Left renal pelvis (tissue), 4 donors: ENCODE results near the gene DYNLL2. TPM values are rescaled to one million over a fixed set of nuclear protein-coding genes. Genes with fewer than 3 reads are reported as not detected.
"Not testable (repeated sequence)": the region's sequence is repeated elsewhere in the genome, so short reads cannot be mapped to it uniquely, and the experiment has no call there.

Source experiments
- DNase-seq, 4 donors: peaks; one replicate each; pipeline ENCODE4 v3.0.0-alpha.2; 2013; ENCODE audit warnings: low read depth in 4 of 4, low spot score in 3 of 4
- polyA plus RNA-seq, 4 donors: library from polyadenylated mRNA; unstranded; fragments of 120-200 nt; gene quantifications; one replicate each; pipeline ENCODE4 v1.2.1, GENCODE V29; 2013; ENCODE audit not compliant: insufficient read length in 4 of 4

DYNLL2 gene
- polyA plus RNA-seq, 4 donors, result 58.6 to 85.3 (median 76.1) TPM

DNA sequence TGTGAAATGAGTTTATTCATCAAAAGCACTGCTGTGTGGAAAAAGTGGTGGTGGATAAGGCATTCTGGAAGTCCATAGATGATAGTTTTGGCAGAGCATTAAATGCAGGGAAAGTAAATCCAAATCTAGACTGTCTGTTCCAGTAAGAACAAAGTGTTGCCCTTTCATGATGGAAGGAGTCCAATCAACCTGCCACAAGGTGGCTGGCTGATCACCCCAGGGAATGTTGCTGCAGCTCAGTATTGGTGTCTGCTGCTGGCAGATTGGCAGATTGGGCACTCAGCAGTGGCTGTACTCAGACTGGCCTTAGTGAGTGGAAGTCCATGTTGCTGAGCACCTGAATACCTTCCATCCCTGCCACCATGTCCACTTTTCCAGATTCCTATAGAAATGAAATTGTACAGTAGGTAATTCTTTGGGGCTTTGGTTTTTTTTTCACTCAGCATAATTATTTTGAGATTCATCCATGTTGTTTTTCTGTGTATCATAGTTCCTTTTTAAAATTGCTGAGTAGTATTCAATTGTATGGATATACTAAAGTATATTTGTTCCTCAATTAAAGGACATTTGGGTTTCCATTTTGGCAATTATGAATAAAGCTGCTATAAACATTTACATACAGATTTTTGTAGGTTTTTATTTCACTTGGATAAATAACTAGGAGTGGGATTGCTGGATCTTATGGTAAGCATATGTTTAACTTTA lies 14.3 kb downstream of the DYNLL2 start:
- DNase-seq, result no peak

DNA sequence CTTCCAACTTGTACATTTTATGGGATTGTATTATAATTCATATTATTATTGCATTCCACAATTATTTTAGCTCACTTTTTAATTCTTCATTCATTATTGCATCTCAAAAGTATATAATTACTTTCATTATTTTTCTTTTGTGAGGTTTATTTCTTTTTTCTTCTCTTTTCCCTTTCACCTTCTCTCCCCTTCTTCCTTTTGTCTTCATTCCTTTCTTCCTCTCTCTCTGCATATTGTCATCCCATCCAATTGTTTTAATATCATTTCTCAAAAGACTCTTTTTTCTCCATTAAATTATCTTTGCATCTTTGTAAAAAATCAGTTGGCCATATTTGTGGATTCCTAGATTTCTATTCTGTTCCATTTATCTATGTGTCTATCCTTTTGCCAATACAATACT lies 17.3 kb downstream of the DYNLL2 start:
- DNase-seq, result no peak

DNA sequence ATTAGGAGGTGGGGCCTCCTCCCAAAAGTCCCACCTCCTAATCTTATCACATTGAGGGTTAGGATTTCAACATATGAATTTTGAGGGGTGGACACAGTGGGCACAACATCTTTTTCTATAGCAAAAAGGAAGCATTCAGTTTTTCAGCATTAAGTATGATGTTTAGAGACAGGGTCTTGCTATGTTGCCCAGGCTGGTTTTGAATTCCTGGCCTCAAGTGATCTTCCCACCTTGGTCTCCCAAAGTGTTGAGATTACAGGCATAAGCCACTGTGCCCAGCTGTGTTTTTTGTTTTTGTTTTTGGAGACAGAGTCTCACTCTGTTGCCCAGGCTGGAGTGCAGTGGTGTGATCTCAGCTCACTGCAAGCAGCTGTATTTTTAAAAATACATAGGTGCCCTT lies 18.7 kb downstream of the DYNLL2 start:
- DNase-seq, result not testable (repeated sequence)

DNA sequence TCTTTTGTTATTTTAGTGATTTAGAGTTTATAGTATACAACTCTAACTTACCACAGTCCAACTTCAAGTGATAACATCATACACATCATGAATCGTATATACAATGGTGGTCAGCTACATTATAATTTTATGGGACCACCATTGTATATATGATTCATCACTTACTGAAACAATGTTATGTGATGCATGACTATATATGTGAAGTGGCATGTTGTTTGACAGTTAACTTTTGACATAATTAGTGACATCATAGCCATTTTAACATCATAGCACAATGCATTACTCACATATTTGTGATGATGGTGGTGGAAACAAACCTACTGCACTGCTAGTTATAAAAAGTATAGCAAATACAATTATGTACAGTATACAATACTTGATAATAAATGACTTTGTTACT lies 21.9 kb downstream of the DYNLL2 start:
- no peak for DNase-seq

DNA sequence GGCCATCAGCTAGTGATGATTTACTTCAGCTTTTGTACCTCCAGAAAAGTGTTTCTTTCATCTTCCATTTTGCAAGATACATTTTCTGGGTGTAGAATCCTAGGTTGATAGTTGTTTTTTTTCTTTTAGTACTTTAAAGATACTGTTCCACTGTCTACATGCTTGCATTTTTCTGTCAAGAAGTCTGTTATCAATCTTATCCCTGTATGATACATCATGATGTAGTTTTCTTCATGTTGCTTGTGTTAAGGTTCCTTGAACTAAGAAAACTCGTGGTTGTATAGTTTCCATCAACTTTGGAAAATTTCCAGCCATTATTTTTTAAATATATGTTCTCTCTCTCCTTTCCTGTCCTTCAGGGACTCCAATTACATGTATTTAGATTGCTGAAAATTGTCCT lies 24.1 kb downstream of the DYNLL2 start:
- no peak for DNase-seq

DNA sequence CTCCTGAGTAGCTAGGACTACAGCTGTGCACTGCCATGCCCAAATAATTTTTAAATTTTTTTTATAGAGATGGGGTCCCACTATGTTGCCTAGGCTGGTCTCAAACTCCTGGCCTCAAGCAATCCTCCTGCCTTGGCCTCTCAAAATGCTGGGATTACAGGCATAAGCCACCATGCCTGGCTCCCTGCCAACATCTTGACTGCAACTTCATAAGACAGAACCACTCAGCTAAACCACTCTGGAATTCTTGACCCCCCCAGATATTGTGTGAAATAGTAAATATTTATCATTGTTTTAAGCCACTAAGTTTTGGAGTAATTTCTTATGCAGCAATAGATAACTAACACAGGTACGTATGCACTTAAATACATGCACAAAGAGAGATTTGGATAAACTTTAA lies 26.0 kb downstream of the DYNLL2 start:
- DNase-seq, result no peak

DNA sequence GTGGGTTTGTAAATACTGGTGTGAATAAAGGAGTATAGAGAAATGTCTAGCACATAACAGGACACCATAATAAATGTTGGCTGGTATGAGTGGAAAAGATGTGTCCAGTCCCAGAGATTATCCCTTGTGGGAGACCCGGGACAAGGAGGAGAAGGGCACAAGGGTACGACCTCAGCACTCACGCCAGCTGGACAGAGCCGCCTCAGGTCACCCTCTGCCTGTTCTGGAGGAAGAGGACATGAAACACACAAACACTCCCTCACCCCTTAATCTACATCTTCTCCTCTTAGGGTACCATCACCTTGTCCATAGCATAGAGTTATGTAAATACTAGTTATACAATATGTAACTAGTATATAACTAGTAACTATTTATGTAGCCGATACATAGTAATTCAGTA lies 26.8 kb downstream of the DYNLL2 start:
- no peak for DNase-seq

DNA sequence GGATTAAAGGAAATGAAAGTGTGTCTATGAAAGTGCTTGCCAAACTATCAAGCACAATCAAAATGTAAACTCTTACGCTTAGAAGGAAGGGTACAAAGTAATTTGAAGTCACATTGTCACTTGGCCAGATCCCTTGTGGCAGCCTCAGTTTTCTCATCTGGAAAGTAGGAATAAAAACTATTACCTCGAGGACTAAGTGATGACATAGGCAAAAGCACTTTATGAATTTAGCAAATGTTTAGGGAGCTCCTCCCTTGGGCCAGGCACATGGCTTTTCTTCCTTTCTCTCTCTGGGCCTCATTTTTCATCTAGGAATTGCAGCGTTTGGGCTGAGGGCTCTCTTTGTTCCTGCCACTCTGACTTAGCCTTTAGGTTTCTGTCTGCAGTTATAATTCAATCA lies 28.5 kb downstream of the DYNLL2 start:
- no peak for DNase-seq

DNA sequence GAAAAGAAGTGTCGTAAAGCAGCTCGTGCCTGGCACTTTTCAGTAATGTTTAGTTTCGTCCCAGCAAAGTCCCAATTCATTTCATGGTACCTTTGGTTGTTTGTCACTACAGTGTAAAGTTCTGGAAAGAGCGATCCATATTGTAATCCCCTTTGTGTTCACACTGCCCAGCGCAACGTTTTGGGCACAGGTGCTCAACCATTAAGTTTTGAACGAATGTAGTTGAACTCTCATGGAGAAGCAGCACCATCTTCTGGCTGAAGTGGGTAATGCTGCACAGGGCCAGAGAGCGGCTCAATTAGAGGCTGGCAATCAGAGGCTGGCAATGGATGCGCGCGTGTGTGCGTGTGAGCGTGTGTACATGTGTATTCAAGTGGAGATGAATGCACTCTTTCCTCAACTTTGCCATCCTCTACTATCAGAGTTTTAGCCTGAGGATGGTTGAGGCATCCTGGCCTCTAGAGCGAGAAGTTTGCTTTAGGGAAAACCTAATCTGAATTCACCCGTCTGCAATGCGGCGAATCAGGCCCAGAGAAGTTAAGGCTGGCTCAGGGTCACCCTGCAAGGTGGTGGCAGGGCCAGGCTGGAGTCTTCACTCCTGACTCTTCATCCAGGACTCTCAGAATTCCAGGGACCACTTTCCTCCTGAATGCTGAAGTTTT lies 29.9 kb downstream of the DYNLL2 start:
- peak; percentile 39 to 50 (median 44) for DNase-seq

DNA sequence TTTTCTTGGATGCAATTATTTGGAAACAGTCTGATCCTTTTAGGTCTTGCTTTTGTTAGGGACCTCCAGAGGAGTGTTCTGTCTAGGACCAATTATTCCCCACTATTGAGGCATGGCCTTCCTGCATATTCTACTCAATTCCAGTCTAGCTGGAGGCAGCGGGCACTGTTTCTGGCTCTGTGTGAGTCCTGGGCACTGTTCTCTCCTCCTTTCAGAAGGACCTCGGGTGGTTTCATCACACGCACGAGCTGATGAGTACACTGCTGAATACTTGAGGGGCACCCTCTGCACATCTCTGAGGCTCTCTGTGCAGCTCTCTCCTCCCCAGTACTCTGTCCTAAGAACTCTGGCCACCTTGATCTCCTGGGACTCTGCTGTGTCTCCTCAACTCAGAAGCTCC lies 30.7 kb downstream of the DYNLL2 start:
- no peak for DNase-seq

DNA sequence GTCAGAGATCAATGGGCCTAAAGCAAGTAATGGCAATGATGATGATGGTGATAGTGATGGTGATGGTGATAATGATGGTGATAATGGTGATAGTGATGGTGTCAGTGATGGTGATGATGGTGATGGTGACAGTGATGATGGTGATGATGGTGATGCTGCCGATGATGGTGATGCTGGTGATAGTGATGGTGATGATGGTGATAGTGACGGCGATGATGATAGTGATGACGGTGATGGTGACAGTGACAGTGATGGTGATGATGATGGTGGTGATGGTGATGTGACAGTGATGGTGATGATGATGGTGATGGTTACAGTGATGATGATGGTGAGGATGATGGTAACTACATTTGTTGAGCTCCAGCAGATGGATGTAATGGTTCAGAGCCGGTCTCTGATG lies 34.2 kb downstream of the DYNLL2 start:
- no peak for DNase-seq

DNA sequence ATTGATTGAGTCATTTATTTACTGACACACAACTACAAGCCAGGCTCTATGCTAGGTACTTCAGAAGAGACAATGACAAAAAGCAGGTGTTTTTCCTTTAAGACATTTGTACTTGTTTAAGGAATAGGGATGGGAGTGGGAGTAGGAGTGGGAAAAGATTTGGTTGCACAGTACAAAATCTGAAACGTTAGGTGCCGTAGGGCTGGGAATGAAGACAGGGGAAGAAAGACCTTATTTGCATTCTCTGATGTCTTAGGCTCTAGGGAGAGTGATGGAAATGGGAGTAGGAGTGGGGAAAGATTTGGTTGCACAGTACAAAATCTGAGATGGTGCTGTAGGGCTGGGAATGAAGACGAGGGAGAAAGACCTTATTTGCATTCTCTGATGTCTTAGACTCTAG lies 36.3 kb downstream of the DYNLL2 start:
- DNase-seq, result no peak

DNA sequence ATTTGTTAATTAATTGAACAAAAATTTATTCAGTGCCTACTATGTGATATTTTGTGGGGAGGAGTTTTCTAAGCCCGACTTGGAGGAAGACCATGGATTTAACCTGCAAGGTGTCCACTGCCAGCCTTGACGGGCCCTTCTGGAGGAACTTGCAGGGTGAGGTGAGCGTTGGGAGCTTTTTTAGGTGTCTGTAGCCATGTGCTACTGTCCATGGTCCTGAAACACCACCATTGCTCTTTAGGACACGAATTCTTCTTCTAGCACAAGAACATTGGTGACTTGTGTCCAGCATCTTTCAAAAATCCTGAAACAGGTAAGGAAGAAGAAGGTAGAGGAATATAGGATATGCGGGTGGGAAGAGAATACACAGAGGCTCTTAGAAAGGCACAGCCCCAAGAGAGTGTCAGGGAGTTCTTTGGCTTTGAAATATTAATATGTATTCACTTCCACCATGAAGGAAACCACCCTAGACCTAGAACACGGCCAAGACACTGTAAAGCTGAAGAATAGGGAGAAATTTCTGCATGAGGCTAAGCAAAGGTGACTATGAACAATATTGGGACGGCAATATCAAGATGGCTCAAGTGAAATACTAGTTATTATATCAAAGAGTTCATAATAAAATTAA lies 37.1 kb downstream of the DYNLL2 start:
- peak; percentile 48 to 75 (median 63) for DNase-seq

DNA sequence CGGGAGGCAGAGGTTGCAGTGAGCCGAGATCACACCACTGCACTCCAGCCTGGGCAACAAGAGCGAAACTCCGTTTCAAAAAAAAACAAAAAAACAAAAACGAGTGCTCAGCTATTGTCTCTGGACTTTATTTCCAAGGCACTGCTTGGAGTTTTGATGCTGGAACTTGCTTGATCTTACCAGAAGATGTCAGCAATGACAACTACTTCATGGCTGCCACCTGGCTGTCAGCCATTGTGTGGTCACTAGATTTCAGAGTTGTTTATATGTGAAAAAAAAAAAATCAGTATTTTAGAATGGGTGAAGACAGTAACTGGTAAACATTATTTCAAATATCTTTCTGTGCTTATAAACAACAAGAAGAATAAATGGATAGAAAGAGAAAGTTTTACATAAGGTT lies 38.7 kb downstream of the DYNLL2 start:
- DNase-seq, result no peak

DNA sequence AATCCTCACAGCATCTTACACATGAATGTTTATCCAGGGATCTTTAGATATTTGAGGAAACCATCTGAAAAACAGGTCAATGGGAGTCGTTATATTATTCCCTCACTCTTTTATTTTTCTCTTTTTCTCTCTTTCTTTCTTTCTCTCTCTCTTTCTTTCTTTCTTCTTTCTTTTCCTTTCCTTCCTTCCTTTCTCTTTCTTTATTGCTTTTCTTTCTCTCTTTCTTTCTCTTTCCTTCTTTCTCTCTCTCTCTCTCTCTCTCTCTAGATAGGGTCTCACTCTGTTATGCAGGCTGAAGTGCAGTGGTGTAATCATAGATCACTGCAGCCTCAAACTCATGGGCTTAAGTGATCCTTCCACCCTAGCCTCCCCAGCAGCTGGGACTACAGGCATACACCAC lies 44.6 kb downstream of the DYNLL2 start:
- no peak for DNase-seq

DNA sequence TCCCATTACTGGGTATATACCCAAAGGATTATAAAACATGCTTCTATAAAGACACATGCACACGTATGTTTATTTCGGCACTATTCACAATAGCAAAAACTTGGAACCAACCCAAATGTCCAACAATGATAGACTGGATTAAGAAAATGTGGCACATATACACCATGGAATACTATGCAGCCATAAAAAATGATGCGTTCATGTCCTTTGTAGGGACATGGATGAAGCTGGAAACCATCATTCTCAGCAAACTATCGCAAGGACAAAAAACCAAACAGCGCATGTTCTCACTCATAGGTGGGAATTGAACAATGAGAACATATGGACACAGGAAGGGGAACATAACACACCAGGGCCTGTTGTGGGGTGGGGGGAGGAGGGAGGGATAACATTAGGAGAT lies 49.5 kb downstream of the DYNLL2 start:
- DNase-seq, result not testable (repeated sequence)

DNA sequence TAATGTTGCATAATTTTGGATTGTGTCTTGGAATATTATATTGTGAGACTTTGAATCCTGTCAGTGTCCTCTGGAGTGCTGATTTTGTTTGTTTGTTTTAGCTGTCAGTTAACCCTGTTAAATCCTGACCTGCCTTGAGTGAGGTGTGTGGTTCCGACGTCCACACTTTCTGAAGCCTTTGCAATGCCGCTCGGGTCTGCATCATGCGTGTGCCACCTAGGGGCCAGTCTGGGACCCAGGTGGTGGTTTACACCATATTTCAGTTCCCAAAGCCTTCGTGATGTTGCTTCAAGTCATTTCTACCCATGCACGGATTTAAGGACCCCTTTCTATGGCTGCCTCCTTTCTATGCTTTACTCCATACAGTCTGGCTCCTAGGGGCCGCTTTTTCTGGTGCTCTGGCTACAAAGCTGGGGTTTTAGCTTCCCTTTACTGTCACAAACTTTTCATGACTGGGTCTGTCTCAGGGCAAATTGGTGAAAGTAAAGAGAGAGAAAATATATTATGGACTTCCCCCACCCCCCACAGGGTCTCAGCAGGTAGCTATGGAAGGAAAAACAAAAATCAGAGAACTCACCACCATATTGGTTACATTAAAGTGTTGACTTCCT lies 53.6 kb downstream of the DYNLL2 start:
- DNase-seq, result no peak

DNA sequence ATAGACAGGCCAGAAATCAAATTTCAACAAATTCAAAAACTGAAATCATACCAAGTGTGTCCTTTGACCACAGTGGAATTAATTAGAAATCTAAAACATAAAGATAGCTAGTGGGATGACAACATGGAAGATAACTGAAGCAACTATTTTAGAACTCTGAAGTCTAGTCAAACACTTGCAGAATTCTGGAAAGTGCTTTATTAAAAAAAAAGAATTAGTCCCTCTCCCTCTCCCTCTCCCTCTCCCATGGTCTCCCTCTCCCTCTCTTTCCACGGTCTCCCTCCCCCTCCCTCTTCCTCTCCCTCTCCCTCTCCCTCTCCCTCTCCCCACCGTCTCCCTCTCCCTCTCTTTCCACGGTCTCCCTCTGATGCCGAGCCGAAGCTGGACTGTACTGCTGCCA lies 58.3 kb downstream of the DYNLL2 start:
- DNase-seq, result no peak

DNA sequence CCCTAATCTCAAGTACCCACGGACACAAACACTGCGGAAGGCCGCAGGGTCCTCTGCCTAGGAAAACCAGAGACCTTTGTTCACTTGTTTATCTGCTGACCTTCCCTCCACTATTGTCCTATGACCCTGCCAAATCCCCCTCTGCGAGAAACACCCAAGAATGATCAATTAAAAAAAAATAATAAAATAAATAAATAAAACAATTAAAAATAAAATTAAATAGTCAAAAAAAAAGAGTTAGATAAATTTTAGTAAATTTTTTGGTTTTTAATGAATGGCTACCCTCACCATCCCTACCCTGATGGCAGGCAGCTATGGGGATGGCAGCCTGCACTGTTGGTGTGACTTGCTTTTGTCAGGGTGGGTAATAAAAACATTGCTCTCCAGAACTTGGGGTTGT lies 60.1 kb downstream of the DYNLL2 start:
- DNase-seq, result not testable (repeated sequence)

DNA sequence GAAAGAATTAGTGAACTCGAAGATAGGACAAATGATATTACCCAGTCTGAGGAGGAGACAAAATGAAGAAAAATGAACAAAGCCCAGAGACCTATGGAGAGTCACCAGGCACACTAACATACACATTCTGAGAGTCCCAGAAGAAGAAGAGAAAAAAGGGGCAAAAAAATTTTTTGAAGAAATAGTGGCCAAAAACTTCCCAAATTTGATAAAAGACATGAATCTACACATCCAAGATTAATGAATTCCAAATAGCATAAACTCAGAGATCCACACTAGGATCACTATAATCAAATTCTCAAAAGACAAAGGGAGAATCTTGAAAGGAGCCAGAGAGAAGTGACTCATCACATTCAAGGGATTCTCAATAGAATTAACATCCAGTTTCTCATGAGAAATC lies 61.6 kb downstream of the DYNLL2 start:
- DNase-seq, result no peak
